GM18517 (cell line): ENCODE measurements around the gene C11orf21.
A peak's percentile ranks its signal among the peaks of the same experiment; 100 is the strongest.

Experiments
- ATAC-seq: cut with Tn5 transposase; IDR thresholded peaks from one replicate; pipeline ENCODE4 v1.9.1; 2021; ENCODE audit warnings: mild to moderate bottlenecking, moderate library complexity; ENCODE audit not compliant: unreplicated experiment

C11orf21 gene

GRCh38 chr11:2273311-2273710 lies 28.4 kb downstream of the C11orf21 start:
- no peak for ATAC-seq

- no peak for ATAC-seq
Measured at GRCh38 chr11:2272946-2273280, 28.8 kb downstream of the C11orf21 start.

- ATAC-seq, result no peak
Measured at GRCh38 chr11:2272228-2272945, 29.3 kb downstream of the C11orf21 start.

- no peak for ATAC-seq
Measured at GRCh38 chr11:2271327-2272227, 30.1 kb downstream of the C11orf21 start.

GRCh38 chr11:2271077-2271326 lies 30.7 kb downstream of the C11orf21 start:
- no peak for ATAC-seq

GRCh38 chr11:2270322-2271076 lies 31.2 kb downstream of the C11orf21 start, which contains the start of gene ASCL2:
Gene ASCL2, minus strand, starts transcription at chr11:2270588. Its CDS starts 256 bp downstream, at chr11:2270332.
- no peak for ATAC-seq

- no peak for ATAC-seq
Measured at GRCh38 chr11:2269601-2270321, 32.0 kb downstream of the C11orf21 start.

- no peak for ATAC-seq
Measured at GRCh38 chr11:2268729-2269600, 32.8 kb downstream of the C11orf21 start.

GRCh38 chr11:2267851-2268728 lies 33.6 kb downstream of the C11orf21 start:
- ATAC-seq, result no peak

GRCh38 chr11:2267306-2267850 lies 34.3 kb downstream of the C11orf21 start:
- ATAC-seq, result no peak

- no peak for ATAC-seq
Measured at GRCh38 chr11:2266586-2267305, 35.0 kb downstream of the C11orf21 start.

- ATAC-seq, result no peak
Measured at GRCh38 chr11:2265854-2266585, 35.7 kb downstream of the C11orf21 start.

GRCh38 chr11:2265396-2265795 lies 36.3 kb downstream of the C11orf21 start:
- peak; percentile 72 for ATAC-seq

GRCh38 chr11:2264366-2265053 lies 37.2 kb downstream of the C11orf21 start:
- no peak for ATAC-seq

- ATAC-seq, result no peak
Measured at GRCh38 chr11:2263724-2264360, 37.9 kb downstream of the C11orf21 start.

- ATAC-seq, result no peak
Measured at GRCh38 chr11:2263071-2263565, 38.6 kb downstream of the C11orf21 start.
